GM18867 (cell line): ENCODE data around the gene APLF.
"Not testable (repeated sequence)": the region's sequence is repeated elsewhere in the genome, so short reads cannot be mapped to it uniquely, and the experiment has no call there.

Experiments used
- ATAC-seq: cut with Tn5 transposase; IDR thresholded peaks from one replicate; pipeline ENCODE4 v1.9.1; 2021; ENCODE audit warnings: mild to moderate bottlenecking, moderate library complexity; ENCODE audit not compliant: unreplicated experiment

APLF gene

DNA sequence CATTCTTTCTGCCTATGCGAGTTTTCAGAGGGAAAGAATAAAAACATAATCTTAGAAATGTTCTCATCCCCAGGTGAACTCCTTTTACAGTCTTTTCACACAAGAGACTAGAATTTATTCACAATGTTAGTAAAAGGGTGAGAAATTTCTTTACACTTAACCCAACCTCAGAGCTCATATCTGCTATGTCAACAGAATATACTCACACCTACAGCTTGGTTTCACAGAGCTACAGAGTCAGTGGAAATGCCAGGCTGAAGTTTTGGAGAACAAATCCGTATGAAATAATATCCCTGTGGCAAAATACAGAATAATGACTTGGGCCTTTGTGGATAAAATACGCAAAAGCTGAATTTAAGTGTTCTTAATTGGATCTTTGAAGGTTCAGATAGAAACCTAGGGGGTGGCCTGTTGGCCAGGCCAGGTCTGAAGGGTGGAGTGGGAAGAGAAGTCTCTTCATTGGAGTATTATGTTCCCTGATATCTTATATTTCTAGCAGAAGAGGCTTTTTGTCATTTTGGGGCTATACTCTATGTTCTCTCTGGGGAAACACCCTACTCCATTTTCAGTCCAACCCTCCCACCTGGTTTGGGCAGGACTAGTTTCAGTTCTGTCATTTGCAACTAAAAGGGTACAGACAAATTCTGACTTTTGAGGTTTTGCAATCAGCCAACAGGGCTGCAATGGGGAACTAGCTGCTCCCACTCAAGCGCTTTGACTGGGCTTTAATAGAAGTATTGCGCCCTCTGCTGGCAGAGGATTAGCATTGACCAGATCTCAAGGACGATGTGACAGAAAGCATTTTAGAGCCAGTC is 26.0 kb upstream of the APLF start:
- ATAC-seq: peak; percentile 98

- no peak for ATAC-seq
These were observed 25.4 kb upstream of the APLF start for GRCh38 chr2:68441994-68442322.

- not testable (repeated sequence) for ATAC-seq
These were observed 21.0 kb upstream of the APLF start for GRCh38 chr2:68446425-68446824.

DNA sequence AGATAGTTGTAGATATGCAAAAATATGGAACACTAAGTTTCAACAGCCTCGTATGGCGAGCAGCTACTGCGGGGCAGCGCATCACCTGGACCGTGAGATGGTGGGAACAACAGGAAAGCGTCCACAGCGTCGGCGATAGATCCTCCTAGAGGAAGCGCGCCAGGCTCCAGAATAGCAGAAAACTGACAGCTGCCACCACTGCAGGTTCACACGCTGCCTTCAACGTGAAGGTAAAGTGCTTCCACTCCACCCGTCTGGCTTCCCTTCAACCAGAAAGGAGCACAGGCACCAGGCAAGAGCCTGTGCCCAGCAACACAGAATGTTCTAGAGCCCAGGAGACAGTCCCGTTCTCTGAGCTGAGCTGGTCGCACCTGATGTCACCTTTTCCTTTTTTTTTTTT is 20.3 kb upstream of the APLF start:
- ATAC-seq: no peak

DNA sequence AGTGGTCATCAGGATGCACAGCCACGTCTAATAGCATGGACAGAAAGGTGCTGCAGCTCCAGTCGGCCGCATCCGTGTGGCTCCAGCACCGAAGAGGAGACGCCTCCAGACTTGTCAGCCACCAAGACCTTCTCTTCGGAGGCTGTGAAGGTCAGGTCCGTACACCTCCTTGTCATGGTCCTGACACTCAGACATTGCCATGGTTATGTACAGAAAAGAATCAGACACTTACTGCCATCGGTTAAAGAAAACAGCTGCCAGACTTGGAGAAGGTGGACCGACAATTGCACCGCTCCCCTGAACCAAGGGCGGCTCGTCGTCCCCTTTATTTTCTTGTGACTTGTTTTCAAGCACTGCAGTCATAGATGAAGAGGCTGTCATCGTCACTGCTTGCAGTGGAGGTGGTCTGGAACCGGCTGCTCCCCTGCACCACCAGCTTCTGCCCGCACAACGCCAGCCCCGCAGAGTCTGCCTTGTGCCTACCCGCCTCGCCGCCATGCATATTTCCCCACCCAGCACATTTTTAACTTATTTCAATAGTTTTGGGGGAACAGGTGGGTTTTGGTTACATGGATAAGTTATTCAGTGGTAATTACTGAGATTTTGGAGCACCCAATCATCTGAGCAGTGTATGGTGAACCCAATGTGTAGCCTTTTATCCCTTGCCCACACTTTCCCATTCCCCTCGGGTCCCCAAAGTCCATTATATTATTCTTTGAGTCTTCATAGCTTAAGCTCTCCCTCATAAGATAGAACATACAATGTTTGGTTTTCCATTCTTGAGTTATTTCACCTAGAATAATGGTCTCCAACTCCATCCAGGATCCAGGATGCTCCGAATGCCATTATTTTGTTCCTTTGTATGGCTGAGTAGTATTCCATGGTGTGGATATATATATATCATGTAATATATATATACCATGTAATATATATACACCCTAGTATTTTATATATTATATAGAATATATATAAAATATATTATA is 18.4 kb upstream of the APLF start:
- no peak for ATAC-seq

DNA sequence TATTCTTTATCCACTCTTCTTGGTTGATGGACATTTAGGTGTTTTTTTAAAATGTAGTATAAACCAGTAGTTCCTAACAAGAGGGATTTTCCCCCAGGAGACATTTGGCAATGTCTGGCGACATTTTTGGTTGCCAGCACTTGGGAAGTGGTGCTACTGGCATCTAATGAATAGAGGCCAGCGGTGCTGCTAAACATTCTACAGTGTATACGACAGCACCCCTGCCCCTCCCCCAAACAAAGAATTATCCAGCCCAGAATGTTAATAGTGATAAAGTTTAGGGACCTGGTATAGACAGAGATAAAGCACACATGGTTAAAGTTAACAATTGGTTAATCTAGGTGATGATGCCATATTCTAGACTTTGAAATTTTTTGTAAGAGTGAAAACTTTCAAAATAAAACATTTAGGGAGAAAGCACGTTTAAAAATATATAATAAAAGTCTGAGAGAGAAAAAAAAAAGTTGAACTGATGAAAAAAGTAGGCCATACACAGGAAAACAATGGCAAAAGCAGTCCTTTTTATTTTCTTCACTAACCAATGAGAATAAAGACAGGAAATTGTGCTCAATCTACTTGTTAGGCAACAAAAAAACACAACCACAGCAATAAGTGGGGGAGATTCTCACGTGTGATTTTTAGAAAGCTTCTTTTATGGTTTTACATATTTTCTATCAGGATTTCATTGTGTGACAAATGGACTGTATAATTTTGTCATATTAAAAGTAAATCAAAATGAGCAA is 15.1 kb upstream of the APLF start:
- ATAC-seq: no peak

- no peak for ATAC-seq
These were observed 13.5 kb upstream of the APLF start for GRCh38 chr2:68453761-68454360.

- ATAC-seq: no peak
These were observed 12.7 kb upstream of the APLF start for GRCh38 chr2:68454719-68455118.

- ATAC-seq: no peak
These were observed 11.2 kb upstream of the APLF start for GRCh38 chr2:68456198-68456597.

- no peak for ATAC-seq
These were observed 8.4 kb upstream of the APLF start for GRCh38 chr2:68458981-68459380.

GRCh38 chr2:68463287-68463877 is 4.0 kb upstream of the APLF start:
- ATAC-seq: no peak

DNA sequence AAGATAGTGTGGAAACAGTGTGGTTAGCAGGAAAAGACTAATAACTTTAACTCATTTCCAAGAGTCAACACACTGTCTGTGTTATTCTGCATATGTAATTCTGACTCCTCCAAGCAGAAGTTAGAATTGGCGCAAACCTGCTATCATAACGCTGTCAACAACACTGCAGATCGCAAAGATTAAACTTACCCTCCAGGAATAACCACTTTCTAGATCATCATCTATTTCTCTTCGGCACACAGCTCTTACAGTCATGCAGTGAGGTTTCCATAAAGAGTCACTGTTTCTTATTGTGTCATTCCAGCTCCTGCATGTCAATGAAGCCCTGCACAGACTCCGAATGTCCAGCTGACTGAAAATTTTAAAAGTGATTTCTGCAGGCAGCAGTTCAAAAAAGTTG is 2.7 kb upstream of the APLF start:
- no peak for ATAC-seq

GRCh38 chr2:68465081-68465916 is 2.1 kb upstream of the APLF start:
- no peak for ATAC-seq

- no peak for ATAC-seq
These were observed 1.0 kb upstream of the APLF start for GRCh38 chr2:68466361-68466777.

DNA sequence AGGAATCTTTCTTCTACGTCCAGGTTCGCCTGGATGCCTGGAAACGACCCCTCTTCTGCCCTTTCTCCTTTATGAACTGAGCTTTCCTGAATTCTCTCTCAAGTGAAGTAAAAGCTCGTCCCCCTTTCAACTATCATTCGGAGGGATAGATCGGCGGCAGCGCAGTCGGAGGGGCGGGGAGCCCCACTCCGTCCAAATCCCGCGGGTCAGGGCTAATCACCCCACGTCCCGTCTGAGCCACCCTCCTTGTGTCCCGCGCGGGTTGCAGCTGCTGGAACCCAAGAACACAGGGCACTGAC is 658 bp upstream of the APLF start:
- peak; percentile 31 for ATAC-seq

GRCh38 chr2:68468801-68469200 is 1.4 kb downstream of the APLF start:
- no peak for ATAC-seq

DNA sequence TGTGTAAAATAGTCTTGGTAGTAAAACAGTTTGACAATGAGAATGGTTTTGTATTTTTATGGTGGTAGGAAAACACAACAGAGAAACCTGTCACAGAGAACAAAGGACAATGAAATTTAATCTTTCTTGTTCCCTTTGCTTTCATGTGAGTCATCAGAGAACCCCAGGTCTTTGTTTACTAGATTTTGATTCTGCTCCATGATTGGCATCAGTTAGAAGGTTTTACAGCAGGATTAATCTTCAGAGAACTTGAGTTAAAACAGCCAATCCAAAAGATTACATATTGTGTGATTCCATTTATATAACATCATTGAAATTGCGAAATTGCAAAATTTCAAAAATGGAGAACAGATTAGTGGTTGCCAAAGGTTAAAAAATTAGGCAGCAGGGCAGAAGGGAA is 2.5 kb downstream of the APLF start:
- ATAC-seq: no peak

- ATAC-seq: no peak
These were observed 4.0 kb downstream of the APLF start for GRCh38 chr2:68471385-68471784.

DNA sequence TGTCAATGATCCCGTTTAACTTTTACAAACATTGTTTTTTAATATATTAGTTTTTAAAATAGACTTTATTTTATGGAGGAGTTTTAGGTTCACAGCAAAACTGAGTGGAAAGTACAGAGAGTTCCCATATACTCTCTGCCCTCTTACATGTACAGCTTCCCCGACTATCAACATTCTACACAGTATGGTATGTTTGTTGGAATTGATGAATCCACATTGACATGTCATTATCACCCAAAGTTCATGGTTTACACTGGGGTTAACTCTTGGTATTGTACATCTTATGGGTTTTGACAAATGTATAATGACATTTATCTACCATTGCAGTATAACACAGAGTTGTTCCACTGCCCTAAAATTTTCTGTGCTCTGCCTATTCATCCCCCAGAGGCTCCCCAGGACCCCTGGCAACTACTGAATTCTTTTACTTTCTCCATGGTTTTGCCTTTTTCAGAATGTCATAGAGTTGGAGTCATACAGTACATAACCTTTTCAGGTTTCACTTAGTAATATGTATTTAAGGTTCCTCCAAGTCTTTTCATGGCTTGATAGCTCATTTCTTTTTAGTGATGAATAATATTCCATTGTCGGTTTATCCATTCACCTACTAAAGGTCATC is 5.5 kb downstream of the APLF start:
- ATAC-seq: no peak
